Astrocyte of the spinal cord (primary cell): ENCODE measurements around the gene NOL4L.

Source experiments
- DNase-seq: peaks from one replicate; pipeline ENCODE4 v3.0.0; 2011; ENCODE audit warnings: low read depth, low spot score
- H3K4me3 ChIP-seq: 2 replicates; pipeline ENCODE4 v1.5.1; 2011; ENCODE audit warnings: low read depth, mild to moderate bottlenecking, low read length, moderate library complexity
- CTCF ChIP-seq: IDR thresholded peaks from 2 replicates; pipeline ENCODE4 v1.5.1; 2012; ENCODE audit warnings: low read depth, mild to moderate bottlenecking, low read length, inconsistent platforms
- in situ Hi-C: cut with HindIII; loops from 2 replicates; pipeline ENCODE4 v1.10.0; 2017; ENCODE audit warnings: low sequenced_read_pairs

The NOL4L gene

GRCh38 chr20:32404017-32404416 lies 181.1 kb downstream of the NOL4L start:
- DNase-seq = no peak
- in situ Hi-C loops = no loop called here
- H3K4me3 ChIP-seq = no peak overlapping the region
- TF ChIP-seq CTCF = no peak

GRCh38 chr20:32400476-32400875 lies 184.7 kb downstream of the NOL4L start:
- no peak overlapping the region for H3K4me3 ChIP-seq
- in situ Hi-C loops = no loop called here
- DNase-seq = no peak
- TF ChIP-seq CTCF = no peak

- in situ Hi-C loops = no loop called here
- H3K4me3 ChIP-seq = no peak overlapping the region
- no peak for DNase-seq
- TF ChIP-seq CTCF = no peak
These were observed 187.5 kb downstream of the NOL4L start for GRCh38 chr20:32397567-32398084.

- in situ Hi-C loops = no loop called here
- no peak for TF ChIP-seq CTCF
- no peak for DNase-seq
- H3K4me3 ChIP-seq = no peak overlapping the region
These were observed 188.4 kb downstream of the NOL4L start for GRCh38 chr20:32396646-32397160.

GRCh38 chr20:32395066-32395465 lies 190.1 kb downstream of the NOL4L start:
- TF ChIP-seq CTCF = no peak
- DNase-seq = no peak
- in situ Hi-C loops = no loop called here

More at GRCh38 chr20:32395066-32395465, 190.1 kb downstream of the NOL4L start:
- H3K4me3 ChIP-seq = no peak overlapping the region
